HL-60/S4 treated with phorbol 12-myristate 13-acetate at 8.2 ng/mL for 4 days and 3 days (cell line): ENCODE results near the gene HSPB9.
"Not testable (repeated sequence)": the region's sequence is repeated elsewhere in the genome, so short reads cannot be mapped to it uniquely, and the experiment has no call there.

Experiments
- in situ Hi-C: fragments of 300-500 bp; cut with MboI; formaldehyde crosslinking; loops from 2 replicates; pipeline ENCODE4 v1.15.0; 2022; ENCODE audit warnings: low sequenced_read_pairs

Gene HSPB9

DNA sequence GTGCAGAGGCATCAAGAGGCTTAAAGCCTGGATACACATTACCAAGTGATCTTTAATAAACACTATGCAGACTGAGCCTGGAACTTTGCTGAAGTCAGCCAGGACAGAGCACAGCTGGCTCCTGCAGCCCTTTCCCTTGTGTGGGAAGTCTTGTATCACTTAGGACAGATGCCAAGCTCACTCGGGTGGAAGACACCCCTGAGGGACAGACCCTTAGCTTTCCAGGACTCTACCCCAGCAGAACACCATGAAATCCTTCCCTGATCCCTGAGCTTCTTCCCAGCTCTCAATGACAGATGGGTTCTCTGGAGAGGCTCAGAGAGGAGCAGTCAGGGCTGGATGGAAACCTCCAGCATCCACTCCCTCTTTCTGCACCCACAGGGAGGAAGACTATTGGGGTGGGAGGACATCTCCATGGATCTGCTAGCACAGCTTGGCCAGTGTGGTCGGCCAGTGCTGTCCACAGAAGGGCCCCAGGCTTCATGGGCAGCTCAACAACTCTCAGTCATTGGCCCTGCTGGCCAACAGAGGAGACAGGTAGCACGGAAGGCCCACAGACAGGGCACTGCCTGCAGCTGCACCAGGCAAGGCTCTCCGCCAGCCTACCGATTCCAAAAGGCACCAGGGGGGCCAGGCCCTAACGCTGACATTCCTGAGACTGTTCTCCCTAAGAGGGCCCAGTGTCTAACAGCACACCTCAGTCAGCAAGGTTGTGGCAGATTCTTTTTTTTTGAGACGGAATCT is 16.3 kb downstream of the HSPB9 start:
- in situ Hi-C loops, result no loop called here

GRCh38 chr17:42140690-42141089 is 18.1 kb downstream of the HSPB9 start:
- in situ Hi-C loops, result not testable (repeated sequence)

DNA sequence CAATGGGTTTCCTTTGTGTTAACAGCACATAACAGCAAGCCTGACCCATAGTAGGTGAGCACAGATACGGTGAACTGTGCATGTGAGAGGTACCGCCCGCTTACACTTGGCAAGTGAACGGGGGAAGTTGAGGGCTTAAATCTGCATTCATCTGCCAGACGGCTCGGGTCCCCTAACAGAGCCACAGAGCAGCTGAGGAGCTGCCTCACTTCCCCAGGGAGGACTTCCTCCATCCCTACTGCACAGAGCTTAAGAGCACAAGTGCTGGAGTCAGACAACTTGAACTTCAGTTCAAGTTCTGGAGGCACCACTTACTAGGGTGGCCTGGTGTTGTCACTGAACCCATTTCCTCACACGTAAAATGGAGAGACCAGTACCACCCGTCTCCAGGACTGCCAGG is 18.8 kb downstream of the HSPB9 start:
- in situ Hi-C loops, result no loop called here

GRCh38 chr17:42142371-42142896 is 19.8 kb downstream of the HSPB9 start:
- in situ Hi-C loops, result no loop called here

- in situ Hi-C loops, result not testable (repeated sequence)
These were observed 20.5 kb downstream of the HSPB9 start for GRCh38 chr17:42143138-42143537.

DNA sequence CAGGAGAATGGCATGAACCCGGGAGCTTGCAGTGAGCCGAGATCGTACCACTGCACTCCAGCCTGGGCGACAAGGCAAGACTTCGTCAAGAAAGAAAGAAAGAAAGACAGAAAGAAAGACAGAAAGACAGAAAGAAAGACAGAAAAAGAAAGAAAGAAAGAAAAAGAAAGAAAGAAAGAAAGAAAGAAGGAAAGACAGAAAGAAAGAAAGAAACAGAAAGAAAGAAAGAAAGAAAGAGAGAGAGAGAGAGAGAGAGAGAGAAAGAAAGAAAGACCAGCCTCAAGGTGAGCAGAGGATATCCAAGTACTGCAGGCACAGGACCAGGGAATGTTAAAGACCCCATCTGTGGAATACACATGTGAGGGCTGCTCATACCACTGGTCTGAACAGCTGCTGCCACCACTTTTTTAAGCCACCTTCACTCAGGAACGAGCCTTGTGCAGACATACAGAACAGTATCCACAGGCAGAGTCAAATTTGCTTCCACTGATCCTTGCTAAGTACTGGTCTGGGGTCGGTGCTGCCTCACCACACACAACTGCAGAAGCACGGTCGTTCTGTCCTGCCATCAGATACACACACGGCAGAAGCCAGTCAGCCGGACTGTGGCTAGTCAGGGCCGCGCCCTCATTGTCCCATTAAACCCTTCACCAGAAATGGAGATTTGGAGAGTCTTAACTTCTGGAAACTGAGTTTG is 24.5 kb downstream of the HSPB9 start:
- in situ Hi-C loops, result no loop called here

GRCh38 chr17:42153919-42154742 is 31.5 kb downstream of the HSPB9 start:
- in situ Hi-C loops, result no loop called here

GRCh38 chr17:42155614-42156045 is 33.0 kb downstream of the HSPB9 start:
- in situ Hi-C loops, result no loop called here

DNA sequence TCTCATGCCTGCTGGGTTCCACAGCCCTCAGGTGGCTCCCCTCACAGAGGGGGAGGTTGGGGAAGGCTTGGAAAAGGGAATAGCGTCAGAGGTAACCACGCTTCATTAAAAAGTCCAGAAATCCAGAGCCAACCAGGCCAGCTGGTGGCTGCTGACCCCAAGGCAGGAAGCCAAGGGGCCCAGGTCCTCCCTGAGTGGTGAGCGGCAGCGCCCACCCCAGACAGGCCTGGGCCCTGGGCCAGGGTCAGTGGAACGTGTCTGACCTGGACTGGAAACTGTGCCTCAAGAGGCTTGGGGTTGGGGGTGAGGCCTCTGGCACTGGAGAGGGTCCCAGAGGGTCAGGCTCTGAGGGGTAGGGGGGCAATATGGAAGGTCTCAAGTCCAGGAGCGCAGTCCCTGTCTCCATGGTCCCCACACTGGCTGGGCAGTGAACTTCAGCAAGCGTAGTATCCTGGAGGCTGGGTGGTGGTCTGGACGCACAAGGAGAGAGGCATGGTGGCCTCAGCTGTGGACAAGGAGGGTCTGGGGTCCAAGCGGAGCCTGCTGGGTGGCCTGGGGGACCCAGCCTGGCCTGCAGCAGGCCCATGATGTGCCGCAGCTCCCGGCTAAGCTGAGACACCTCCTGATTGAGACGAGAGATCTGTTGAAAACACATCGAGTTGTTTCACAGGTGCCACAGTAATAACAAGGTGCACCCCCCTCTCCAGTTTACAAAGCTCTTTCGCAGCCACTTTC is 37.4 kb downstream of the HSPB9 start:
- in situ Hi-C loops, result no loop called here

- in situ Hi-C loops, result no loop called here
These were observed 37.9 kb downstream of the HSPB9 start for GRCh38 chr17:42160531-42160910.

DNA sequence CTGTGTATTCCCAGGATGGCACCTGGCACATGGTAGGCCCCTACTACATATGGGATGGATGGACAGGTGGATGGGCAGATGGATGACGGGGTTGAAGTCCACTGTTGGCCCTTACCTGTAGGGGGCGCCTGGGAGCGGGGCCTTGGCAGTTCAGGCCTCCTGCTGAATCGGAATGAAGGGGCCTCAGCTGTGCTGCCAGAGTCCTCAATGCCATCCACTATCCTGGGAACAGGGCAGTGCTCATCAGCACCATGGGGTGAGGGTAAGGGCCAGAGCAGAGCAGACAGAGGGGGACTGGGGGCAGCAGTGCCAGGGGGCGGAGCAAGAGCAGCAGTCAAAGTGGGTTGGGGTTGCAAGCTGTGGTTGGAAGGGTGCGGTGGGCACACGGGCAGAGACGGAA is 40.5 kb downstream of the HSPB9 start:
- in situ Hi-C loops, result no loop called here

DNA sequence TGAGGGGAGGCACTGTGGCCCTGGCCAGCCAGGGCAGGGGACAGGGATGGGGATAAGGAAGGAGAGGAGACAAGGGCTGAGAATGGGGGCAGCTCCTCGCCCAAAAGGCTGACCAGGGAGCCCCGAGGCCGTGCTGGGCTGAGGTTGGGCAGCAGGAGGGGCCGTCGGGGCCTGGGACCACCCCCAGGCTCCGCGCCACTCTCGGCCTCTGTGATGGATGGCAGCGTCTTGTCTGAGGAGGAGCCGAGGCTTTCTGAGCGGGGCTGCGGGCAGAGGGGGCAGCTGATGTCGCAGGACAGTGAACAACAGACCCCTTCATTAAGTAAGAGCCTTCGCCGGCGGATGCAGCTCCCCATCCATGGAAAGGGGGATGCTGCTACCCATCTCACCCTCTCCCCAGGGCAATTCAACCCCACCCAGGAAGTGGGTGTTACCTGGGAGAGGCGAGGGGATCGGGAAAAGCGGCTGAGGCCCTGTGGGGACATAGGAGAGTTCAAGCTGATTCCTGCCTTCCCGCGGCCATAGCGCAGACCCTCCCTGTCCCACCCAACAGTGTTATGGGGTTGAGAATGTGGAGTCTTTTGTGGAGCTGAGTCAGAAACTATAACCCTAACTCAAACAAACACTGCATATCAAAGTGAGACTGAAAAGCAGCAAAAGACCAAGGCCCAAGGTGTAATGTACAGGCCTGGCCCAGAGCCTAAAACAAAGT is 41.2 kb downstream of the HSPB9 start:
- in situ Hi-C loops, result no loop called here

DNA sequence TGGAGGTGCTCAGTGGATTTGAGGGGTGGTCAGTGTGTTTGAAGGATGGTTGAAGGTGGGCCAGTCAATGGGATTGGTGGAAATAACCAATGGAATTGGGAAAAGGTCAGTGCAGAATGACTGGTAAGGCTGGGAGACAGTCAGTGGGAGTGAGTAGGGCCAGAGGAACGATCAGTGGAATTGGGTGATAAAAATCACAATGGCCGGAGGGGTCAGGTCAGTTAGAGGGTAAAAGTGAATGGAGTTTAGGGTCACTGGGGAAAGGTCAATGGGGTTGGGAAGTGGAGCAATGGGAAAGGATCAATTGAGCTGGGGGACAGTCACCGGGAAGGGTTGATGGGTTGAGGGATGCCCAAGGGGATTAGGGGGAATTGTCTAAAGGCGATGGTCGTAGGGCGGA is 43.1 kb downstream of the HSPB9 start:
- in situ Hi-C loops, result no loop called here

GRCh38 chr17:42166196-42166763 is 43.7 kb downstream of the HSPB9 start:
- in situ Hi-C loops, result no loop called here

GRCh38 chr17:42167807-42168206 is 45.2 kb downstream of the HSPB9 start:
- in situ Hi-C loops, result no loop called here

DNA sequence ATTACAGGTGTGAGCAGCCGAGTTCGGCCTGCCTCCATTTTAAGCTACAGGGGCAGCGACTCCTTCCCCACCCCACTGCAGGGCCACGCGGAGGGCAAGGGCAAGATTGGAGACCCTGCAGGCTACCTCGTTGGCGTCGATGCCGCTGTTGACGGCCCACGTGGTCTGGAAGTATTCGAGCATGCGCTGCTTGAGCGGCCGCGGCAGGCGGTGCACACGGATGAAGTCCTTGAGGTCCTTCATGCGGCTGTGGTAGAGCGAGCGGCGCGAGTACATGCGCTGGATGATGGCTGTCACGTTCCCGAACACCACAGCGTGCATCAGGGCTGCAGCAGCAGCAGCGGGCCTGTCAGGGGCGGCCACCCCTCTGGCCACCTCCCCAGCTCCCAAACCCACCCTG is 46.7 kb downstream of the HSPB9 start:
- in situ Hi-C loops, result no loop called here

GRCh38 chr17:42171831-42172230 is 49.2 kb downstream of the HSPB9 start:
- in situ Hi-C loops, result no loop called here
